ENCODE measurements around the gene PRKN.

GRCh38 chr6:162591517-162591916, 136.0 kb downstream of the PRKN start:
- TF ChIP-seq EZH2 (IDR thresholded peaks at IDR 0.05; ENCODE audit: borderline replicate concordance, low read depth, low read length, poor library complexity, severe bottlenecking) = no peak
- TF ChIP-seq, protein P1, sequence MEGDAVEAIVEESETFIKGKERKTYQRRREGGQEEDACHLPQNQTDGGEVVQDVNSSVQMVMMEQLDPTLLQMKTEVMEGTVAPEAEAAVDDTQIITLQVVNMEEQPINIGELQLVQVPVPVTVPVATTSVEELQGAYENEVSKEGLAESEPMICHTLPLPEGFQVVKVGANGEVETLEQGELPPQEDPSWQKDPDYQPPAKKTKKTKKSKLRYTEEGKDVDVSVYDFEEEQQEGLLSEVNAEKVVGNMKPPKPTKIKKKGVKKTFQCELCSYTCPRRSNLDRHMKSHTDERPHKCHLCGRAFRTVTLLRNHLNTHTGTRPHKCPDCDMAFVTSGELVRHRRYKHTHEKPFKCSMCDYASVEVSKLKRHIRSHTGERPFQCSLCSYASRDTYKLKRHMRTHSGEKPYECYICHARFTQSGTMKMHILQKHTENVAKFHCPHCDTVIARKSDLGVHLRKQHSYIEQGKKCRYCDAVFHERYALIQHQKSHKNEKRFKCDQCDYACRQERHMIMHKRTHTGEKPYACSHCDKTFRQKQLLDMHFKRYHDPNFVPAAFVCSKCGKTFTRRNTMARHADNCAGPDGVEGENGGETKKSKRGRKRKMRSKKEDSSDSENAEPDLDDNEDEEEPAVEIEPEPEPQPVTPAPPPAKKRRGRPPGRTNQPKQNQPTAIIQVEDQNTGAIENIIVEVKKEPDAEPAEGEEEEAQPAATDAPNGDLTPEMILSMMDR (conservative IDR thresholded peaks at IDR 0.05; ENCODE audit: low read depth, low read length) = no peak

Data from A673 (cell line).